Esophagus squamous epithelium (tissue), 5 donors: ENCODE results near the gene RAPGEF1. TPM values are rescaled to one million over a fixed set of nuclear protein-coding genes. Genes with fewer than 3 reads are reported as not detected.

Experiments
- DNase-seq: peaks from one replicate; lab custom pipeline; 2025; lab: John Stamatoyannopoulos, UW
- H3K27ac ChIP-seq, 4 donors: fragments of 200-600 bp; sonication (generic); one replicate each; pipeline ENCODE4 v1.5.1; 2016 to 2019; ENCODE audit warnings: mild to moderate bottlenecking in 1 of 4
- H3K27me3 ChIP-seq, 4 donors: fragments of 200-600 bp; sonication (generic); 1 replicate in 3 of 4; 2 replicates in 1 of 4; pipeline versions ENCODE4 v1.5.1 to v1.6.0; 2017 to 2021; ENCODE audit warnings: antibody characterized with exemption in 1 of 4
- H3K36me3 ChIP-seq, 3 donors: fragments of 200-600 bp; sonication (generic); one replicate each; pipeline ENCODE4 v1.5.1; 2016 to 2019
- H3K4me1 ChIP-seq, 3 donors: fragments of 200-600 bp; sonication (generic); one replicate each; pipeline ENCODE4 v1.5.1; 2017 to 2019
- H3K4me3 ChIP-seq, 4 donors: fragments of 200-600 bp; sonication (generic); 1 replicate in 3 of 4; 2 replicates in 1 of 4; pipeline ENCODE4 v1.5.1; 2016 to 2019; ENCODE audit warnings: mild to moderate bottlenecking in 2 of 4, moderate library complexity in 1 of 4
- H3K9me3 ChIP-seq, 3 donors: fragments of 200-600 bp; sonication (generic); one replicate each; pipeline ENCODE4 v1.5.1; 2016 to 2019
- POLR2A ChIP-seq, 4 donors: fragments of 450-650 bp; IDR thresholded peaks; one replicate each; pipeline ENCODE4 v1.6.1; 2017; ENCODE audit warnings: antibody characterized with exemption in 4 of 4, mild to moderate bottlenecking in 4 of 4, moderate library complexity in 3 of 4
- WGBS, 2 donors: methylation state at CpG; one replicate each; pipeline ENCODE4 v1.1.5; 2018; 5-methylcytosine and 5-hydroxymethylcytosine counted together
- intact Hi-C: fragments of 100-400 bp; cut with DNase I; formaldehyde crosslinking; loops from one replicate; pipeline ENCODE4 v1.15.0; 2022
- total RNA-seq, 4 donors: library from RNA; depleted of rRNA; stranded (reverse); fragments of >200 nt; gene quantifications; one replicate each; pipeline ENCODE4 v1.1.0, GENCODE V29; 2016
- TF ChIP-seq, protein P1 (sequence below), 6 experiments: fragments of 450-650 bp in 4 of 6; fragments of 200-600 bp in 2 of 6; sonication (generic) in 2 of 6; IDR thresholded peaks; one replicate each; pipeline ENCODE4 v1.5.1; 2016 to 2019; ENCODE audit warnings: antibody characterized with exemption in 6 of 6, mild to moderate bottlenecking in 4 of 6, moderate library complexity in 4 of 6
- donor health status: DM: yes; HTN: yes; CAD: no.

Gene RAPGEF1
- total RNA-seq, 4 donors from 2014 or later: 12.2 to 40.4 (median 19.0) TPM

DNA sequence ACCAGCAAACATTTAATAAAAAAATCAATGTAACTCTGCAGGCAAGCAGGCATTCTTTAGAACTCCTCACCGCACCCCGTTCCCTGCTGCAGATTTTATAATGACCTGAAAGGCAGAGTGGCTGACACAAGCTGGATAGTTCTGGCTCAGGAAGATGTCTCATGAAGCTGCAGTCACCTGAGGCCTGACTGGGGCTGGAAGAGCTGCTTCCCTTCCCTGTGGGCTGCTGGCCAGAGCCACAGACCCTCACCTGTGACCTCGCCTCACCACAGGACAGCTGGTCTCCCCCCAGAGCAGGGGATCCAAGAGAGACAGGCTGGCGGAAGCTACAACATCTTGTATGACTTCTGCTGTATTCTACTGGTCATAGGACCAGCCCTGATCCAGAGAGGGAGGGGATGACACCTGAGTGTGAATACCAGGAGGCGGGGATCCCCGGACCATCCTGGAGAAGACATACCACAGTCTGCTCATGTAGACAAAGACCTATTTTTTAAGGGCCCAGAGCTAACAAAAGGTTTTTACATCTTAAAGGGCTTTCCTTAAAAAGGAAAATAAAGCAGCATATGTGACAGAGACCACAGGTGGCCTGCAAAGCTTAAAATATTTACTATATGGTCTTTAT, 43.9 kb downstream of the RAPGEF1 start:
- H3K27me3 ChIP-seq: no peaks in the 10 kb centered on the region
- peaks cover 12 to 78% (median 26%) of the 10 kb centered on the region in 3 donors for H3K4me1 ChIP-seq

GRCh38 chr9:131695366-131695765, 44.5 kb downstream of the RAPGEF1 start:
- Histone ChIP-seq H3K4me1 (peaks cover 12 to 80% (median 26%) of the 10 kb centered on the region in 3 donors), H3K4me3 (no peak overlapping the region), H3K9me3 (no peaks in the 10 kb centered on the region), H3K36me3 (no peaks in the 10 kb centered on the region), H3K27ac (no peak overlapping the region), H3K27me3 (no peaks in the 10 kb centered on the region)
- intact Hi-C loops: no loop called here
- DNase-seq: no peak
- TF ChIP-seq POLR2A (IDR thresholded peaks at IDR 0.05): no peak
- TF ChIP-seq, protein P1, sequence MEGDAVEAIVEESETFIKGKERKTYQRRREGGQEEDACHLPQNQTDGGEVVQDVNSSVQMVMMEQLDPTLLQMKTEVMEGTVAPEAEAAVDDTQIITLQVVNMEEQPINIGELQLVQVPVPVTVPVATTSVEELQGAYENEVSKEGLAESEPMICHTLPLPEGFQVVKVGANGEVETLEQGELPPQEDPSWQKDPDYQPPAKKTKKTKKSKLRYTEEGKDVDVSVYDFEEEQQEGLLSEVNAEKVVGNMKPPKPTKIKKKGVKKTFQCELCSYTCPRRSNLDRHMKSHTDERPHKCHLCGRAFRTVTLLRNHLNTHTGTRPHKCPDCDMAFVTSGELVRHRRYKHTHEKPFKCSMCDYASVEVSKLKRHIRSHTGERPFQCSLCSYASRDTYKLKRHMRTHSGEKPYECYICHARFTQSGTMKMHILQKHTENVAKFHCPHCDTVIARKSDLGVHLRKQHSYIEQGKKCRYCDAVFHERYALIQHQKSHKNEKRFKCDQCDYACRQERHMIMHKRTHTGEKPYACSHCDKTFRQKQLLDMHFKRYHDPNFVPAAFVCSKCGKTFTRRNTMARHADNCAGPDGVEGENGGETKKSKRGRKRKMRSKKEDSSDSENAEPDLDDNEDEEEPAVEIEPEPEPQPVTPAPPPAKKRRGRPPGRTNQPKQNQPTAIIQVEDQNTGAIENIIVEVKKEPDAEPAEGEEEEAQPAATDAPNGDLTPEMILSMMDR (IDR thresholded peaks at IDR 0.05): no peak
- WGBS, 2 donors: 84 to 86% methylated on average over 2 to 4 of the region's 5 CpGs

More for the DNA sequence above, 43.9 kb downstream of the RAPGEF1 start:
- WGBS, 2 donors: 91 to 92% methylated on average over 2 to 4 of the region's 6 CpGs
- H3K27ac ChIP-seq: no peak overlapping the region
- no peak for TF ChIP-seq POLR2A (IDR thresholded peaks at IDR 0.05)
- TF ChIP-seq, protein P1 (IDR thresholded peaks at IDR 0.05): no peak
- H3K36me3 ChIP-seq: no peaks in the 10 kb centered on the region
- no peak for DNase-seq
- no peak overlapping the region for H3K4me3 ChIP-seq
- intact Hi-C loops: no loop called here
- H3K9me3 ChIP-seq: no peaks in the 10 kb centered on the region

DNA sequence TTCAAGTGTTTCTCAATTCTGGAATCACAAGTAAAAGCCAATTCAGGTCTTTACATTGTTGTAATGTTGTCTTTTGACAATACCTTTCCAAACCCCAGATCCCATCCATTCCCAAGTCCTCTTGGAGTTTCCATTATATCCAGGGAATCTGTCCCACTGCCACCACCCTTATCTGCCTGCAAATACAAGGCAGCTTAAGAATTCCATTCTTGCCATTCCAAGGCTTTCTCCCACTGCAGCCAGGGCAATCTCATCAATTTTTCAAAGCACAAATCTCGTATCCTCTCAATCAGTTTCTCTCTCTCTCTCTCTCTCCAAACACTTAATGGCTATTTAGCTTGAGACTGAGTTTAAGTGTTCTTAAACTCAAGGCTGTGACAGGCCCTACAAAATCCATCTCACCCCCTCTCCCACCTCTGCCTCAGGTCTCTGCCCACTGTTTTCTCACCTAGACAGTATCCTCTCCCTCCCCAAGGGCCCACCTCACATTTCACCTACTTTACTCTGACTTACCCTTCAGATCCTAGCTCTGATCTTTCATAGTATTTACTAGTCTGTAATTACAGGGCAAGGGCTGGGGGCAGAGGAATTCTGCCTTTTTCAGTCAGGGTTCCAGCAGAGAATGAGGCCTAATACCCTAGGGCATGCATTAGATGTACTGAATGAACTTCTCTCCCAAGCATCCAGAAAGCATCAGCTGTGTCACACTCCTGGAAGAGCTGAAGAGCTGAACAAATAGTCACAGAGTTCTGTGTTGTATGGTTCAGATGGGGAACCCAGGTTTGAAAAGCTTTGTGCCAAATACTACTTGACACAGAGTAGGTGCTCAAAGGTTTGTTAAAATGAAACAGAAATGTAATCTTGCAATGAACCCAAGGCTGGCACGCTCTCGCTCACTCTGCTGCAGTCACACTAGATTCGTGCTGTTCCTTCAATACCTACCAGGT, 46.0 kb downstream of the RAPGEF1 start:
- peaks cover 6 to 66% (median 26%) of the 10 kb centered on the region in 3 donors for H3K4me1 ChIP-seq
- H3K36me3 ChIP-seq: no peaks in the 10 kb centered on the region
- WGBS, 2 donors: 80 to 93% methylated on average over 4 of the region's 4 CpGs
- H3K9me3 ChIP-seq: no peaks in the 10 kb centered on the region
- no peak overlapping the region for H3K4me3 ChIP-seq
- TF ChIP-seq, protein P1 (IDR thresholded peaks at IDR 0.05): no peak
- no peak for TF ChIP-seq POLR2A (IDR thresholded peaks at IDR 0.05)
- no peak for DNase-seq
- intact Hi-C loops: no loop called here
- no peaks in the 10 kb centered on the region for H3K27me3 ChIP-seq
- no peak overlapping the region for H3K27ac ChIP-seq

DNA sequence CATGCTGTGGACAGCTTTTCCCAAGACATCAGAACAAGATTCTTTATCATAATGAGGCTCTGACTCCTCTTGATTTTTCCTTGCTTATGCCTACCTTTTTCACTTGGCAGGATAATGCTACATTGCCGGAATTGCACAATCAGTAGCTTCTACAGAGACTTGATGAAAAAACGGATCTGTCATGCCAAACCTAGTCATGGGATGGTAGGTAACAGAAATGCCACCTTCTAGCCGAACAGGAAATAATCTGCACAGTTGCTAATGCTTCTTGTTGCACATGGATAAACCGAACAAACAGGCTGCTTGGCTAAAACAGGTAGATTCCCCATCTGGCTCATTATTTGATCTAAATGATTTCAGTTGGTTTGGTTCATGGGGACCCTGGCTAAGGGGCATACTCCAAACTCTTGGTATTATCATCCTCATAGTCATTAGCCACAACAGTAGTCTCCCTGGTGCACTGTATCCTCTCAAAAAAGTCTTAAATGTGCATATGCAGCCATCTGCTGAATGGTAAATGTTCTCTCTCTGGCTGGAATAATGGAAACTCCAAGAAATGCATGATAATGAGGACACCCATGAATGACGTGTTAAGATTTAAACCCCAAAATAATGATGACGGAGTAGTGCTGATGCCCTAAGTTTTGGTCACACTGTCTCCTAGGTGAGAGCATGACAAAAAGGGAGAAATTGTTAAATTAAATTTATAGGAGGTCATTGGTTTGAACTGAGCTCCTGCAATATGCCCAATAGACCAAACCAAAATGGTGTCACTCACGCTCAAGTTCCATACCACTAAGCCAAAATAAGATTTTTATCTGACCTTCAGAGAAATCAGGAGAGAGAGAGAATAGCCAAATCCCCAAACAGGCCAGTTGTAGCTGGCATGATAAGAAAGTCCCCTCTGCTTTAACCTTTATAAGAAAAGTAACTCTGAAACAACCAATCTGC, 47.0 kb downstream of the RAPGEF1 start:
- Histone ChIP-seq H3K4me1 (peaks cover 6 to 56% (median 21%) of the 10 kb centered on the region in 3 donors), H3K27ac (peak overlapping the region; percentile 43 to 62 (median 56))

More for the DNA sequence above, 47.0 kb downstream of the RAPGEF1 start:
- H3K27me3 ChIP-seq: no peaks in the 10 kb centered on the region
- H3K4me3 ChIP-seq: no peak overlapping the region
- H3K36me3 ChIP-seq: no peaks in the 10 kb centered on the region
- WGBS, 2 donors: 67 to 77% methylated on average over 7 of the region's 7 CpGs
- H3K9me3 ChIP-seq: no peaks in the 10 kb centered on the region
- intact Hi-C loops: no loop called here
- no peak for DNase-seq
- TF ChIP-seq, protein P1 (IDR thresholded peaks at IDR 0.05): no peak
- no peak for TF ChIP-seq POLR2A (IDR thresholded peaks at IDR 0.05)
